ENCODE data around the gene TATDN3. TPM values are rescaled to one million over a fixed set of nuclear protein-coding genes. Genes with fewer than 3 reads are reported as not detected.

Gene TATDN3
- total and polyA plus RNA-seq, 2 of the 4 experiments (the other 2 are of a cell fraction): 4.9 to 12.0 TPM

- H2BK120ac ChIP-seq (ENCODE audit: low read depth, low read length): no peak overlapping the region
- H3K4me2 ChIP-seq (ENCODE audit: low read depth, low read length): no peak overlapping the region
- POLR2A ChIA-PET (ENCODE audit: unreplicated experiment): no interaction called here
- DNase-seq (no peak), ATAC-seq (ENCODE audit: low read depth) (no peak)
- no peak overlapping the region for H2BK20ac ChIP-seq (ENCODE audit: low read depth, low read length)
- H3K4me3 ChIP-seq (ENCODE audit: insufficient read depth, low read depth, low read length): no peak overlapping the region
- BruUV-seq (replicated peaks): no TSS peak
- no peak overlapping the region for H4K8ac ChIP-seq (ENCODE audit: low read depth in 2 of 2, low read length in 2 of 2)
- no CpG with 5 or more reads among the region's 3 CpGs for WGBS, 2 experiments (ENCODE audit: extremely low coverage in 2 of 2, insufficient read length in 1 of 2)
- H2AFZ ChIP-seq (replicated peaks; ENCODE audit: low read length, poor library complexity): no peak overlapping the region
- in situ Hi-C loops (cut with MboI; ENCODE audit: low sequenced_read_pairs): loop anchor here (5.0 kb wide), 1 partner anchor 300 kb away; no protein-coding TSS in a partner anchor
- H3K27me3 ChIP-seq (ENCODE audit: control insufficient read depth, insufficient read depth, low read length): no peaks in the 10 kb centered on the region
- H3K9me3 ChIP-seq (ENCODE audit: control insufficient read depth, insufficient read depth, low read length): no peaks in the 10 kb centered on the region
- no peak overlapping the region for H2AK5ac ChIP-seq (ENCODE audit: low read depth, low read length)
- no peak overlapping the region for H2BK5ac ChIP-seq (ENCODE audit: low read depth, low read length, poor library complexity, severe bottlenecking)
- H3K36me3 ChIP-seq (ENCODE audit: control insufficient read depth, insufficient read depth, low read length): peaks cover 2% of the 10 kb centered on the region; the same call in 1 of the 2 replicates
- H3K4ac ChIP-seq (ENCODE audit: low read depth, low read length): no peak overlapping the region
- TF ChIP-seq ELK1 (IDR thresholded peaks at IDR 0.05; ENCODE audit: borderline replicate concordance, low read depth, low read length) (no peak), MXI1 (IDR thresholded peaks at IDR 0.05; ENCODE audit: borderline replicate concordance, low read depth, low read length) (no peak), NFE2L2 (IDR thresholded peaks at IDR 0.05; ENCODE audit: low read depth, low read length) (no peak), FOS (IDR thresholded peaks at IDR 0.05; ENCODE audit: low read depth, low read length) (no peak), RCOR1 (IDR thresholded peaks at IDR 0.05; ENCODE audit: insufficient replicate concordance, low read length) (no peak), POLR2A (IDR thresholded peaks at IDR 0.05; ENCODE audit: low read depth, low read length) (no peak), RAD21 (IDR thresholded peaks at IDR 0.05; ENCODE audit: low read length) (no peak), SMC3 (IDR thresholded peaks at IDR 0.05; ENCODE audit: low read depth, low read length) (no peak), USF2 (IDR thresholded peaks at IDR 0.05; ENCODE audit: low read depth, low read length) (no peak), CHD1 (IDR thresholded peaks at IDR 0.05; ENCODE audit: low read depth, low read length) (no peak), CEBPB (IDR thresholded peaks at IDR 0.05; ENCODE audit: low read depth, low read length) (no peak), MAFK (IDR thresholded peaks at IDR 0.05; ENCODE audit: low read depth, low read length) (no peak), MAZ (IDR thresholded peaks at IDR 0.05; ENCODE audit: borderline replicate concordance, low read depth, low read length) (no peak), CTCF (conservative IDR thresholded peaks at IDR 0.05; ENCODE audit: low read depth, low read length) (no peak), RFX5 (IDR thresholded peaks at IDR 0.05; ENCODE audit: low read depth, low read length) (no peak), BHLHE40 (IDR thresholded peaks at IDR 0.05; ENCODE audit: low read depth, low read length) (no peak)
- H2BK15ac ChIP-seq (ENCODE audit: low read depth, low read length): no peak overlapping the region
- H3K4me1 ChIP-seq (ENCODE audit: control insufficient read depth, insufficient read depth, low read length): peaks cover 3% of the 10 kb centered on the region; the same call in 1 of the 2 replicates
- H3K18ac ChIP-seq (ENCODE audit: low read depth, low read length): no peak overlapping the region
- H3K79me1 ChIP-seq (ENCODE audit: low read depth in 1 of 2, low read length in 2 of 2): peaks cover 2 to 5% of the 10 kb centered on the region in 2 experiments; a peak in 2 of 4 replicates
- dilution Hi-C loops (cut with HindIII; ENCODE audit: low sequenced_read_pairs, unreplicated experiment): no loop called here
- no peak overlapping the region for H4K5ac ChIP-seq (ENCODE audit: low read depth, low read length)
- H3K56ac ChIP-seq (ENCODE audit: extremely low read depth, insufficient read depth, low read length): no peak overlapping the region
- no peak overlapping the region for H4K91ac ChIP-seq (ENCODE audit: insufficient read depth, low read depth, low read length)
- no peak overlapping the region for H3K14ac ChIP-seq (replicated peaks; ENCODE audit: low read depth, low read length)
- no peak overlapping the region for H3K23ac ChIP-seq (ENCODE audit: low read depth, low read length)
- H2AK9ac ChIP-seq (replicated peaks; ENCODE audit: low read depth, low read length, poor library complexity): no peak overlapping the region
- no peak overlapping the region for H3K9ac ChIP-seq (ENCODE audit: low read depth, low read length)
- H3K27ac ChIP-seq (ENCODE audit: insufficient read depth, low read length): no peak overlapping the region
- CTCF ChIA-PET: interaction anchor here (0.7 kb wide), 1 partner anchor 23 kb away, joined by 3 read pairs; no protein-coding TSS in a partner anchor
- H3K9me1 ChIP-seq (ENCODE audit: insufficient read depth, low read length): no peaks in the 10 kb centered on the region
- no peaks in the 10 kb centered on the region for H4K20me1 ChIP-seq (ENCODE audit: insufficient read depth, low read length)
- intact Hi-C loops (cut with micrococcal nuclease): no loop called here
These were observed 14.5 kb upstream of the TATDN3 start for GRCh38 chr1:212777151-212777550.

All from IMR-90 (cell line).